Stimulated activated effector memory CD8-positive, alpha-beta T cell treated with anti-CD3 and anti-CD28 coated beads, Interleukin-12 subunit alpha, Interleukin-12 subunit beta, amount 100 ng/mL, for 72 hours (primary cell): ENCODE data around the gene SLX4.

Source experiments
- ATAC-seq: fragments of 150-1000 bp; cut with Tn5 transposase; 2 replicates; pipeline ENCODE4 v1.10.0; 2021
- DNase-seq, 2 donors: peaks; one replicate each; pipeline ENCODE4 v3.0.0; 2021 to 2022; ENCODE audit warnings: low spot score in 2 of 2
- H3K27ac Mint-ChIP-seq: one replicate; pipeline ENCODE4 v1.8.0; 2022; ENCODE audit warnings: mild to moderate bottlenecking, mixed read lengths
- H3K36me3 Mint-ChIP-seq: one replicate; pipeline ENCODE4 v1.8.0; 2022; ENCODE audit warnings: mild to moderate bottlenecking, mixed read lengths
- H3K4me1 Mint-ChIP-seq: one replicate; pipeline ENCODE4 v1.8.0; 2022; ENCODE audit warnings: mixed read lengths
- H3K4me3 Mint-ChIP-seq: one replicate; pipeline ENCODE4 v1.8.0; 2022; ENCODE audit warnings: mild to moderate bottlenecking, mixed read lengths
- H3K9me3 Mint-ChIP-seq: one replicate; pipeline ENCODE4 v1.8.0; 2022; ENCODE audit warnings: mixed read lengths

Gene SLX4

GRCh38 chr16:3536851-3537250 is 74.6 kb downstream of the SLX4 start:
- ATAC-seq (no peak), DNase-seq (no peak)
- Mint-ChIP-seq H3K36me3 (peaks cover 51% of the 10 kb centered on the region), H3K27ac (peak overlapping the region; percentile 63), H3K9me3 (no peaks in the 10 kb centered on the region), H3K4me1 (peaks cover 17% of the 10 kb centered on the region), H3K4me3 (no peak overlapping the region)

- ATAC-seq (no peak), DNase-seq (no peak)
- Mint-ChIP-seq H3K4me3 (no peak overlapping the region), H3K9me3 (no peaks in the 10 kb centered on the region), H3K27ac (peak overlapping the region; percentile 83), H3K4me1 (peaks cover 17% of the 10 kb centered on the region), H3K36me3 (peaks cover 51% of the 10 kb centered on the region)
Measured at GRCh38 chr16:3536271-3536731, 75.1 kb downstream of the SLX4 start.

- no peak overlapping the region for H3K4me3 Mint-ChIP-seq
- no peak for ATAC-seq
- H3K27ac Mint-ChIP-seq = peak overlapping the region; percentile 83
- DNase-seq = no peak
- peaks cover 37% of the 10 kb centered on the region for H3K36me3 Mint-ChIP-seq
- peaks cover 17% of the 10 kb centered on the region for H3K4me1 Mint-ChIP-seq
- H3K9me3 Mint-ChIP-seq = no peaks in the 10 kb centered on the region
Measured at GRCh38 chr16:3534126-3534525, 77.3 kb downstream of the SLX4 start.

- H3K9me3 Mint-ChIP-seq = no peaks in the 10 kb centered on the region
- no peak overlapping the region for H3K4me3 Mint-ChIP-seq
- H3K36me3 Mint-ChIP-seq = peaks cover 37% of the 10 kb centered on the region
- no peak for DNase-seq
- H3K27ac Mint-ChIP-seq = peak overlapping the region; percentile 83
- H3K4me1 Mint-ChIP-seq = peaks cover 24% of the 10 kb centered on the region
- ATAC-seq = no peak
Measured at GRCh38 chr16:3532741-3533140, 78.7 kb downstream of the SLX4 start.
